Neural progenitor cell (in vitro differentiated cells): ENCODE results near the gene NDOR1. TPM values are rescaled to one million over a fixed set of nuclear protein-coding genes. Genes with fewer than 3 reads are reported as not detected.

ENCODE experiments used
- DNase-seq: peaks from one replicate; pipeline ENCODE4 v3.0.0-alpha.2; 2016; ENCODE audit warnings: low spot score
- H2AFZ ChIP-seq: fragments of 200-600 bp; sonication (generic); replicated peaks from 2 replicates; pipeline ENCODE4 v1.6.1; 2016; ENCODE audit warnings: antibody characterized with exemption
- H3F3A ChIP-seq: fragments of 200-600 bp; sonication (generic); 2 replicates; pipeline ENCODE4 v1.6.1; 2016; ENCODE audit warnings: antibody characterized with exemption, low read depth
- H3K27ac ChIP-seq: fragments of 200-600 bp; sonication (generic); 2 replicates; pipeline ENCODE4 v1.5.1; 2016; ENCODE audit warnings: mild to moderate bottlenecking
- H3K27me3 ChIP-seq: fragments of 200-600 bp; sonication (generic); 2 replicates; pipeline ENCODE4 v1.6.1; 2016; ENCODE audit warnings: mild to moderate bottlenecking, moderate library complexity
- H3K36me3 ChIP-seq: fragments of 200-600 bp; sonication (generic); 2 replicates; pipeline ENCODE4 v1.5.1; 2016
- H3K4me1 ChIP-seq: fragments of 200-600 bp; sonication (generic); 2 replicates; pipeline ENCODE4 v1.6.1; 2016; ENCODE audit warnings: mixed run types
- H3K4me2 ChIP-seq: fragments of 200-600 bp; sonication (generic); 2 replicates; pipeline ENCODE4 v1.6.1; 2016
- H3K4me3 ChIP-seq: fragments of 200-600 bp; sonication (generic); 2 replicates; pipeline ENCODE4 v1.5.1; 2016
- H3K79me2 ChIP-seq: fragments of 200-600 bp; sonication (generic); 2 replicates; pipeline ENCODE4 v1.6.1; 2016; ENCODE audit warnings: low read depth
- H3K9ac ChIP-seq: fragments of 200-600 bp; sonication (generic); 2 replicates; pipeline ENCODE4 v1.6.1; 2016
- H3K9me3 ChIP-seq: fragments of 200-600 bp; sonication (generic); 2 replicates; pipeline ENCODE4 v1.5.1; 2016; ENCODE audit warnings: low read depth
- H4K20me1 ChIP-seq: fragments of 200-600 bp; sonication (generic); 2 replicates; pipeline ENCODE4 v1.6.1; 2016; ENCODE audit warnings: low read depth
- H3K27ac Mint-ChIP-seq: 3 replicates; pipeline ENCODE4 v1.8.0; 2021; ENCODE audit warnings: mixed read lengths
- H3K27me3 Mint-ChIP-seq: 2 replicates; pipeline ENCODE4 v1.8.0; 2022; ENCODE audit warnings: low read depth, mild to moderate bottlenecking, inconsistent platforms, moderate library complexity, mixed read lengths; ENCODE audit not compliant: insufficient read depth
- H3K36me3 Mint-ChIP-seq: 3 replicates; pipeline ENCODE4 v1.8.0; 2021; ENCODE audit warnings: mixed read lengths
- H3K4me1 Mint-ChIP-seq: 3 replicates; pipeline ENCODE4 v1.8.0; 2021; ENCODE audit warnings: mixed read lengths
- H3K4me3 Mint-ChIP-seq: 3 replicates; pipeline ENCODE4 v1.8.0; 2021; ENCODE audit warnings: mild to moderate bottlenecking, moderate library complexity, mixed read lengths
- H3K9me3 Mint-ChIP-seq: 3 replicates; pipeline ENCODE4 v1.8.0; 2020; ENCODE audit warnings: mixed read lengths
- EZH2 ChIP-seq: fragments of 200-600 bp; sonication (generic); IDR thresholded peaks from 2 replicates; pipeline ENCODE4 v1.6.1; 2017; ENCODE audit warnings: antibody characterized with exemption, mild to moderate bottlenecking, moderate library complexity
- EZH2phosphoT487 ChIP-seq: fragments of 200-600 bp; sonication (generic); IDR thresholded peaks from 2 replicates; pipeline ENCODE4 v1.6.1; 2017; ENCODE audit warnings: antibody characterized with exemption
- total RNA-seq: library from RNA; depleted of rRNA; stranded (reverse); fragments of >200 nt; gene quantifications from 2 replicates; pipeline ENCODE4 v1.2.3, GENCODE V29; 2015; ENCODE audit warnings: low replicate concordance
- TF ChIP-seq, protein P1 (sequence below): fragments of 200-600 bp; sonication (generic); IDR thresholded peaks from 2 replicates; pipeline ENCODE4 v1.5.1; 2017; ENCODE audit warnings: antibody characterized with exemption, mild to moderate bottlenecking

NDOR1 gene
- total RNA-seq, 1 donor from 2014 or later, result 5.1 TPM

DNA sequence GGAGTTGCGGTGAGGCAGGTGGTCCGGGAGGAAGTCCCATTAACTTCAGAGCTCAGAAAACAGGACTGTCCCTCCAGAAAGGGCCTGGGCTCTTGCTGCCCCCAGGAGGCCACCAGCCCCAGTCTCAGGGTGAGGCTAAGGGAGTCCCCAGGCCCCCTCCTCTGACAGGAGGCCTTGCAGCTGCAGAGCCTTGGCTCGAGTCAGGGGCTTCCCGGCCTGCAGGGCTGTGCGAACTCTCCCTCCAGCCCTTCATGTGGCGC lies 42.3 kb downstream of the NDOR1 start:
- H3K4me1 Mint-ChIP-seq, result peaks cover 35% of the 10 kb centered on the region
- Histone ChIP-seq H3K79me2 (peaks cover 7% of the 10 kb centered on the region), H3K4me3 (no peak overlapping the region), H3K9me3 (no peaks in the 10 kb centered on the region), H3K9ac (no peak overlapping the region), H2AFZ (no peak overlapping the region), H4K20me1 (peaks cover 17% of the 10 kb centered on the region), H3K36me3 (no peaks in the 10 kb centered on the region), H3F3A (peaks cover 20% of the 10 kb centered on the region), H3K27ac (no peak overlapping the region), H3K27me3 (no peaks in the 10 kb centered on the region), H3K4me1 (peaks cover 12% of the 10 kb centered on the region), H3K4me2 (no peak overlapping the region)
- TF ChIP-seq EZH2phosphoT487, result no peak
- TF ChIP-seq, protein P1, sequence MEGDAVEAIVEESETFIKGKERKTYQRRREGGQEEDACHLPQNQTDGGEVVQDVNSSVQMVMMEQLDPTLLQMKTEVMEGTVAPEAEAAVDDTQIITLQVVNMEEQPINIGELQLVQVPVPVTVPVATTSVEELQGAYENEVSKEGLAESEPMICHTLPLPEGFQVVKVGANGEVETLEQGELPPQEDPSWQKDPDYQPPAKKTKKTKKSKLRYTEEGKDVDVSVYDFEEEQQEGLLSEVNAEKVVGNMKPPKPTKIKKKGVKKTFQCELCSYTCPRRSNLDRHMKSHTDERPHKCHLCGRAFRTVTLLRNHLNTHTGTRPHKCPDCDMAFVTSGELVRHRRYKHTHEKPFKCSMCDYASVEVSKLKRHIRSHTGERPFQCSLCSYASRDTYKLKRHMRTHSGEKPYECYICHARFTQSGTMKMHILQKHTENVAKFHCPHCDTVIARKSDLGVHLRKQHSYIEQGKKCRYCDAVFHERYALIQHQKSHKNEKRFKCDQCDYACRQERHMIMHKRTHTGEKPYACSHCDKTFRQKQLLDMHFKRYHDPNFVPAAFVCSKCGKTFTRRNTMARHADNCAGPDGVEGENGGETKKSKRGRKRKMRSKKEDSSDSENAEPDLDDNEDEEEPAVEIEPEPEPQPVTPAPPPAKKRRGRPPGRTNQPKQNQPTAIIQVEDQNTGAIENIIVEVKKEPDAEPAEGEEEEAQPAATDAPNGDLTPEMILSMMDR, result no peak
- no peak for TF ChIP-seq EZH2
- DNase-seq, result no peak
- no peak overlapping the region for H3K27ac Mint-ChIP-seq
- H3K9me3 Mint-ChIP-seq, result no peaks in the 10 kb centered on the region
- H3K36me3 Mint-ChIP-seq, result peaks cover 4% of the 10 kb centered on the region
- no peak overlapping the region for H3K4me3 Mint-ChIP-seq
- no peaks in the 10 kb centered on the region for H3K27me3 Mint-ChIP-seq

DNA sequence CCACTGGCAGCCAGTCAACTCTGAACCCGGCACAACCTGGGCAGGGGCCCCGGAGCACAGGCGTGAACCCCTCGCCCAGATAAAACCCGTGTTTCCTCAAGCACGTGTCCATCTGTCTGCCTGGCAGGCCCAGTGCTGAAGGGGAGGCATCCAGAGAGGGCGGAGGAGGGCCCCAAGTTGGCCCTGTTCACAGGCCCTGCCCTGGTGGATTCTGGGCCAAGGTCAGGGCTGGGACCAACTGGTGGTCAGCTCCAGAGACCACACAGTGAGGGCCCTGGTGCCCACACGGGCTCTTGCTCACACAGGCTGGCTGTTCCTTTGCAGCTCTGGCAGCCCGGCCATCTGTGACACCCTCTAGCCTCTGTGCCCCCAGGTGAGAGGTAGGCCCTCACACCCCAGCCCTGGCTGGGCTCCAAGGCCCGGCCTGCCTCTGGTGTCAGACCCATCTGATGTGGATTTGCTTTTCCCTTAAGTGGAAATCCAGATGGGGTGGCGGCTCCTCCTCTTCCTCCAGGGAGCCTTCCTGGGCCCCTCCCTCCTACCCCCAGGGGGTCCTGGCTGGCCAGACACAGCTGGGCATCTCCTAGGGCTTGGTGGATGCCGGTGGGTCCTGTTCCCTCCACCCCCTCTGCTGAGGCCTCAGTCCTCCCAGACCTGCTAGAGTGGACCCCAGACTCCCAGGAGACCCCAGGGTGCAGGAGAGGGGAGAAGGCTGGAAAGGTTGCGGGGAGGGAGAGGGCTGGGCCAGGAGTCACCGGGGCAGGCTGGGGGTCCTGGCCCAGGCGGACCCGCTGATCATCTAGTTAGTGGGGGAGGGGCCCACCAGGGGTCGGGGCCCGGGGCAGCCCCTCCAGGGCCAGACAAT lies 45.1 kb downstream of the NDOR1 start:
- H3K4me1 ChIP-seq, result peaks cover 25% of the 10 kb centered on the region
- H3K27ac ChIP-seq, result no peak overlapping the region
- H3K27me3 Mint-ChIP-seq, result peaks cover 3% of the 10 kb centered on the region
- TF ChIP-seq, protein P1, result no peak
- no peak for TF ChIP-seq EZH2
- no peak for TF ChIP-seq EZH2phosphoT487
- no peaks in the 10 kb centered on the region for H3K9me3 ChIP-seq
- peak overlapping the region; percentile 71 for H3K4me3 Mint-ChIP-seq
- peaks cover 10% of the 10 kb centered on the region for H3F3A ChIP-seq
- H2AFZ ChIP-seq, result no peak overlapping the region
- peaks cover 5% of the 10 kb centered on the region for H4K20me1 ChIP-seq
- no peak overlapping the region for H3K4me3 ChIP-seq
- H3K9me3 Mint-ChIP-seq, result no peaks in the 10 kb centered on the region
- no peak overlapping the region for H3K4me2 ChIP-seq
- peaks cover 3% of the 10 kb centered on the region for H3K79me2 ChIP-seq
- H3K27me3 ChIP-seq, result peaks cover 6% of the 10 kb centered on the region
- no peak for DNase-seq
- H3K36me3 ChIP-seq, result no peaks in the 10 kb centered on the region
- H3K9ac ChIP-seq, result no peak overlapping the region
- peaks cover 31% of the 10 kb centered on the region for H3K4me1 Mint-ChIP-seq
- H3K27ac Mint-ChIP-seq, result peak overlapping the region; percentile 84
- H3K36me3 Mint-ChIP-seq, result no peaks in the 10 kb centered on the region

DNA sequence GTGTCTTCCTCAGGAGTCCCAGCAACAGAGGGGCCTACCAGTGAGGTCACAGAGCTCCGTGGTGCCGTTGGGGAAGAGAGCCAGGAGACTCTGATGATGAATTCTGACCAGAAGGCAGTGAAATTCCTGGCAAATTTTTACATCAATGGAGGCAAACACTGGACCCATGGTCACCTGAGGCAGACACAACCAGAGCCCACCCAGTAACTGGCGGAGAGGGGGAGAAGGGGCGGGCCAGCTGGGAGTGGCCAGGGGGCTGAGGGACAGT lies 45.6 kb downstream of the NDOR1 start, which contains the start of gene STPG3:
Gene STPG3, plus strand, starts transcription at position 93 of the 268 bp plus-strand sequence. Its CDS starts 1 bp downstream, at position 94.
- no peak within 1 kb of the TSS for H2AFZ ChIP-seq

More for the DNA sequence above, 45.6 kb downstream of the NDOR1 start, which contains the start of gene STPG3:
- Histone ChIP-seq H4K20me1 (peaks cover 10% of the 10 kb centered on the region), H3K36me3 (no peaks in the 10 kb centered on the region), H3K4me3 (no peak within 1 kb of the TSS), H3K27me3 (peaks cover 6% of the 10 kb centered on the region), H3K27ac (no peak within 1 kb of the TSS), H3K79me2 (peaks cover 9% of the 10 kb centered on the region), H3K9me3 (no peaks in the 10 kb centered on the region), H3F3A (peaks cover 10% of the 10 kb centered on the region), H3K9ac (no peak within 1 kb of the TSS), H3K4me2 (no peak within 1 kb of the TSS), H3K4me1 (peaks cover 28% of the 10 kb centered on the region)
- no peak for DNase-seq
- peak within 1 kb of the TSS; percentile 71 for H3K4me3 Mint-ChIP-seq
- H3K9me3 Mint-ChIP-seq, result no peaks in the 10 kb centered on the region
- TF ChIP-seq, protein P1, result no peak
- TF ChIP-seq EZH2phosphoT487 (no peak), EZH2 (no peak)
- H3K4me1 Mint-ChIP-seq, result peaks cover 32% of the 10 kb centered on the region
- no peaks in the 10 kb centered on the region for H3K36me3 Mint-ChIP-seq
- peaks cover 3% of the 10 kb centered on the region for H3K27me3 Mint-ChIP-seq
- H3K27ac Mint-ChIP-seq, result peak within 1 kb of the TSS; percentile 84
